GM21423 (cell line): Measurements from ENCODE around the gene QRFP.
A peak's percentile ranks its signal among the peaks of the same experiment; 100 is the strongest.

Source experiments
- ATAC-seq: cut with Tn5 transposase; IDR thresholded peaks from one replicate; pipeline ENCODE4 v1.9.1; 2021; ENCODE audit warnings: mild to moderate bottlenecking, moderate library complexity; ENCODE audit not compliant: unreplicated experiment

Gene QRFP

GRCh38 chr9:130878295-130878694 lies 18.3 kb downstream of the QRFP start:
- no peak for ATAC-seq

- ATAC-seq, result no peak
Observed at GRCh38 chr9:130877300-130877699, 19.3 kb downstream of the QRFP start.

GRCh38 chr9:130874783-130875182 lies 21.8 kb downstream of the QRFP start:
- no peak for ATAC-seq

- ATAC-seq, result no peak
Observed at GRCh38 chr9:130873966-130874365, 22.6 kb downstream of the QRFP start.

- ATAC-seq, result no peak
Observed at GRCh38 chr9:130872912-130873503, 23.6 kb downstream of the QRFP start.

GRCh38 chr9:130872508-130872907 lies 24.1 kb downstream of the QRFP start:
- ATAC-seq, result no peak

- no peak for ATAC-seq
Observed at GRCh38 chr9:130872093-130872492, 24.5 kb downstream of the QRFP start.

GRCh38 chr9:130871395-130872062 lies 25.1 kb downstream of the QRFP start:
- no peak for ATAC-seq

- ATAC-seq, result peak; percentile 73
Observed at GRCh38 chr9:130870491-130871381, 25.9 kb downstream of the QRFP start.

GRCh38 chr9:130869250-130869649 lies 27.4 kb downstream of the QRFP start:
- no peak for ATAC-seq

- ATAC-seq, result no peak
Observed at GRCh38 chr9:130868230-130868629, 28.4 kb downstream of the QRFP start.

- ATAC-seq, result no peak
Observed at GRCh38 chr9:130867556-130867955, 29.1 kb downstream of the QRFP start.

GRCh38 chr9:130866474-130866965 lies 30.1 kb downstream of the QRFP start:
- no peak for ATAC-seq

- ATAC-seq, result no peak
Observed at GRCh38 chr9:130865921-130866320, 30.7 kb downstream of the QRFP start.

GRCh38 chr9:130864541-130864940 lies 32.1 kb downstream of the QRFP start:
- no peak for ATAC-seq

GRCh38 chr9:130862747-130863146 lies 33.9 kb downstream of the QRFP start:
- no peak for ATAC-seq

- ATAC-seq, result no peak
Observed at GRCh38 chr9:130862217-130862616, 34.4 kb downstream of the QRFP start.

GRCh38 chr9:130861372-130862180 lies 35.0 kb downstream of the QRFP start:
- ATAC-seq, result no peak

GRCh38 chr9:130860458-130861316 lies 35.9 kb downstream of the QRFP start:
- no peak for ATAC-seq
